Upper lobe of right lung (tissue), 1 donor: ENCODE measurements around the gene FAM110A. TPM values are rescaled to one million over a fixed set of nuclear protein-coding genes. Genes with fewer than 3 reads are reported as not detected.

Source experiments
- ATAC-seq: fragments of 200-7000 bp; cut with Tn5 transposase; one replicate; pipeline ENCODE4 v1.9.1; 2020; ENCODE audit warnings: mild to moderate bottlenecking, moderate library complexity
- DNase-seq: peaks from one replicate; pipeline ENCODE4 v3.0.0-alpha.2; 2020
- H3K27ac ChIP-seq: fragments of 200-600 bp; one replicate; pipeline ENCODE4 v1.8.0; 2022
- H3K27me3 ChIP-seq: fragments of 200-600 bp; one replicate; pipeline ENCODE4 v1.8.0; 2022; ENCODE audit warnings: mild to moderate bottlenecking
- H3K36me3 ChIP-seq: fragments of 200-600 bp; one replicate; pipeline ENCODE4 v1.8.0; 2022
- H3K4me1 ChIP-seq: fragments of 200-600 bp; one replicate; pipeline ENCODE4 v1.8.0; 2022
- H3K4me3 ChIP-seq: fragments of 200-600 bp; one replicate; pipeline ENCODE4 v1.8.0; 2022; ENCODE audit warnings: mild to moderate bottlenecking
- H3K9me3 ChIP-seq: fragments of 200-600 bp; one replicate; pipeline ENCODE4 v1.8.0; 2022
- intact Hi-C: fragments of 100-400 bp; cut with DNase I; formaldehyde crosslinking; loops from one replicate; pipeline ENCODE4 v1.11.0; 2022
- total RNA-seq: library from RNA; stranded (reverse); fragmentation: NEBNext Ultra II Directional; extraction: Animal tissue kit (Norgen Biotek cat#: 25700); gene quantifications from one replicate; pipeline ENCODE4 v1.2.1, GENCODE V29; 2021
- TF ChIP-seq, protein P1 (sequence below): fragments of 200-600 bp; IDR thresholded peaks from one replicate; pipeline ENCODE4 v1.8.0; 2022; ENCODE audit warnings: antibody characterized with exemption
- donor health status: DM: no; HTN: yes; CAD: no; lungs with severe emphysema.

FAM110A gene
- total RNA-seq, 1 donor from 2014 or later: 16.8 TPM

GRCh38 chr20:842547-842940 lies 9.0 kb downstream of the FAM110A start:
- H3K4me1 ChIP-seq: peaks cover 37% of the 10 kb centered on the region
- intact Hi-C loops: no loop called here

GRCh38 chr20:843912-844311 lies 10.4 kb downstream of the FAM110A start:
- TF ChIP-seq, protein P1, sequence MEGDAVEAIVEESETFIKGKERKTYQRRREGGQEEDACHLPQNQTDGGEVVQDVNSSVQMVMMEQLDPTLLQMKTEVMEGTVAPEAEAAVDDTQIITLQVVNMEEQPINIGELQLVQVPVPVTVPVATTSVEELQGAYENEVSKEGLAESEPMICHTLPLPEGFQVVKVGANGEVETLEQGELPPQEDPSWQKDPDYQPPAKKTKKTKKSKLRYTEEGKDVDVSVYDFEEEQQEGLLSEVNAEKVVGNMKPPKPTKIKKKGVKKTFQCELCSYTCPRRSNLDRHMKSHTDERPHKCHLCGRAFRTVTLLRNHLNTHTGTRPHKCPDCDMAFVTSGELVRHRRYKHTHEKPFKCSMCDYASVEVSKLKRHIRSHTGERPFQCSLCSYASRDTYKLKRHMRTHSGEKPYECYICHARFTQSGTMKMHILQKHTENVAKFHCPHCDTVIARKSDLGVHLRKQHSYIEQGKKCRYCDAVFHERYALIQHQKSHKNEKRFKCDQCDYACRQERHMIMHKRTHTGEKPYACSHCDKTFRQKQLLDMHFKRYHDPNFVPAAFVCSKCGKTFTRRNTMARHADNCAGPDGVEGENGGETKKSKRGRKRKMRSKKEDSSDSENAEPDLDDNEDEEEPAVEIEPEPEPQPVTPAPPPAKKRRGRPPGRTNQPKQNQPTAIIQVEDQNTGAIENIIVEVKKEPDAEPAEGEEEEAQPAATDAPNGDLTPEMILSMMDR: no peak
- H3K4me1 ChIP-seq: peaks cover 37% of the 10 kb centered on the region
- ATAC-seq (no peak), DNase-seq (no peak)
- H3K27me3 ChIP-seq: no peaks in the 10 kb centered on the region
- intact Hi-C loops: no loop called here
- no peaks in the 10 kb centered on the region for H3K36me3 ChIP-seq
- H3K9me3 ChIP-seq: no peaks in the 10 kb centered on the region
- H3K4me3 ChIP-seq: no peak overlapping the region
- no peak overlapping the region for H3K27ac ChIP-seq

More at GRCh38 chr20:842547-842940, 9.0 kb downstream of the FAM110A start:
- ATAC-seq: no peak
- Histone ChIP-seq H3K4me3 (peak overlapping the region; percentile 50), H3K36me3 (no peaks in the 10 kb centered on the region), H3K27ac (no peak overlapping the region), H3K9me3 (no peaks in the 10 kb centered on the region), H3K27me3 (no peaks in the 10 kb centered on the region)
- TF ChIP-seq, protein P1: no peak
- no peak for DNase-seq

DNA sequence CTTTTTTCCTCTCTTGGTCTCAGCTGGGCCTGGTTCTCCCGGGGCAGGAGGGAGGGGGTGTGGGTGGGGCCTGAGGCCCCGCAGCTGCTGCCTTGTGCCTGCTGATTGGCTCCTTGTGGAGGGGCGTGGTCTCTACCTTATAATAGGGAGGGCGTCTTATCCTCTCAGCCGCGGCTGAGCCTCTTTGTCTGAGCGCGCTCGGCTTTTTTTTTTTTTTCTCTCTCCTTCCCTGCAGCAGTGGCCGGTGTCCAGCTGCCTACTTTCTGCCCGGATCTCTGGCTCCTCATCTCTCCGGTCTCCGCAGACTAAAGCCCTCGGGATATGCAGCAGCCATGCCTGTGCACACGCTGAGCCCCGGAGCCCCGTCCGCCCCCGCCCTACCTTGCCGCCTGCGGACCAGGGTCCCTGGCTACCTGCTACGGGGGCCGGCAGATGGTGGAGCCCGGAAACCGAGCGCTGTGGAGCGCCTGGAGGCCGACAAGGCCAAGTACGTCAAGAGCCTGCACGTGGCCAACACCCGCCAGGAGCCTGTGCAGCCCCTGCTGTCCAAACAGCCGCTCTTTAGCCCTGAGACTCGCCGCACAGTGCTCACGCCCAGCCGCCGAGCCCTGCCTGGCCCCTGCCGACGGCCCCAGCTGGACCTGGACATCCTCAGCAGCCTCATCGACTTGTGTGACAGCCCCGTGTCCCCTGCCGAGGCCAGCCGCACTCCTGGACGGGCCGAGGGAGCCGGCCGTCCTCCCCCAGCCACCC lies 11.1 kb downstream of the FAM110A start:
- Histone ChIP-seq H3K27ac (peak overlapping the region; percentile 11), H3K9me3 (no peaks in the 10 kb centered on the region), H3K27me3 (no peaks in the 10 kb centered on the region), H3K4me1 (peaks cover 37% of the 10 kb centered on the region), H3K36me3 (no peaks in the 10 kb centered on the region), H3K4me3 (peak overlapping the region; percentile 50)
- ATAC-seq: peak; percentile 93
- DNase-seq: peak; percentile 94
- intact Hi-C loops: no loop called here
- TF ChIP-seq, protein P1: no peak

- H3K36me3 ChIP-seq: no peaks in the 10 kb centered on the region
- intact Hi-C loops: no loop called here
- peak overlapping the region; percentile 11 for H3K27ac ChIP-seq
- no peaks in the 10 kb centered on the region for H3K9me3 ChIP-seq
- DNase-seq (peak; percentile 65), ATAC-seq (no peak)
- no peaks in the 10 kb centered on the region for H3K27me3 ChIP-seq
- peaks cover 37% of the 10 kb centered on the region for H3K4me1 ChIP-seq
- TF ChIP-seq, protein P1: no peak
- H3K4me3 ChIP-seq: peak overlapping the region; percentile 50
These were observed 11.8 kb downstream of the FAM110A start for GRCh38 chr20:845226-845868.

DNA sequence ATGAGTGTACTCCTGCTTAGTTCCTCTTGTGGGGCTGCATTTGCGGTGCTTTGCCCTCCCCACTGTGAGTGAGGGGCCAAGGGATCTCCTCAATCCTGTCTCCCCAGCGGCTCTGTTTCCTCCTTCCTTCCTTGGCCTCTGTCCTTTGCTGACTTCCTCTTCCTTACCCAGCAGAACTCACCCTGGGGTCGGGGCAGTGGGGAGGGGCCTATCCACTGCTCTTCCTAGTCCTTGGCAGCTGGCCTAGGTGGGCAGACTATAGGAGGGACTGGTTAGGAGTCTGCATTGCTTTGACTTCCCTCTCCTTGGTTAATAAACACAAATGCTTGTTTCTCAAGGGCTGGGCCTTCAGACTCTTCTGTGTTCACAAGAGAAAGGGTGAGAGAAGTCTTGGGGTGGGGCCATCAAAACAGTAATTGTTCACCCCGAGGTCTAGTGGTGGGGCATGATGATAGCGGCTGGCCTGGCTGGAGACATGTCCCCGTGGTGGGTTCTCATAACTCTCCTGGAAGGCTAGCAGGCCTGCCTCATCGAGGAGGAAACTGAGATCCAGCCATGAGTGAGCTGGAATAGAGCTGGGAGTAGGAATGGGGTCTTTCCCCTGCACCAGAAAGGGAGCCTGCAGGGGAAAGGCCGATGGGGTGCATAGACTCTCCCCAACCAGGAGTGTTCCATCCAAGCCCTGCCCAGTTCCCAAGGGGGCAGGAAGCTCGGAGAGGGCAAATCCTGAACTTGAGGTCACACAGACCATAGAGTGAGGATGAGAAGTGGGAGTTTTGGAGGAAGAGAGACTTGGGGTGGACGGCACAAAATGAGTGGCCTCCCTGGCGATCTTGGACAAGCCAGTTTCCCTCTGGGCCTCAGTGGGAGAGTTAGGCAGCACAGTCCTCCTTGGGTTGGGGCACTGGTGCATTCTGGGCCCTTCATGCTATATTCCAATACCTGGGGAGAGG lies 12.7 kb downstream of the FAM110A start:
- intact Hi-C loops: no loop called here
- ATAC-seq: no peak
- H3K27me3 ChIP-seq: no peaks in the 10 kb centered on the region
- no peak overlapping the region for H3K27ac ChIP-seq
- H3K4me1 ChIP-seq: peaks cover 33% of the 10 kb centered on the region
- no peaks in the 10 kb centered on the region for H3K9me3 ChIP-seq
- DNase-seq: no peak
- H3K36me3 ChIP-seq: no peaks in the 10 kb centered on the region
- TF ChIP-seq, protein P1: no peak
- H3K4me3 ChIP-seq: peak overlapping the region; percentile 50
